GM21529 (cell line): ENCODE results near the gene DENND1C.

Experiments used
- ATAC-seq: cut with Tn5 transposase; IDR thresholded peaks from one replicate; pipeline ENCODE4 v1.9.1; 2021; ENCODE audit not compliant: unreplicated experiment

DENND1C gene

GRCh38 chr19:6479836-6480398, 1.7 kb downstream of the DENND1C start:
- no peak for ATAC-seq

- ATAC-seq: no peak
Observed at GRCh38 chr19:6478815-6479214, 2.8 kb downstream of the DENND1C start.

GRCh38 chr19:6476896-6477431, 4.6 kb downstream of the DENND1C start:
- no peak for ATAC-seq

GRCh38 chr19:6476155-6476895, 5.3 kb downstream of the DENND1C start:
- ATAC-seq: no peak

GRCh38 chr19:6475321-6476108, 6.1 kb downstream of the DENND1C start:
- no peak for ATAC-seq

GRCh38 chr19:6473647-6474046, 7.9 kb downstream of the DENND1C start:
- no peak for ATAC-seq

GRCh38 chr19:6472713-6473112, 8.9 kb downstream of the DENND1C start:
- no peak for ATAC-seq

GRCh38 chr19:6471076-6471475, 10.5 kb downstream of the DENND1C start:
- ATAC-seq: no peak

GRCh38 chr19:6470173-6470572, 11.4 kb downstream of the DENND1C start:
- no peak for ATAC-seq

- no peak for ATAC-seq
Observed at GRCh38 chr19:6467384-6467783, 14.2 kb downstream of the DENND1C start.

- no peak for ATAC-seq
Observed at GRCh38 chr19:6466526-6467248, 14.9 kb downstream of the DENND1C start.

- ATAC-seq: no peak
Observed at GRCh38 chr19:6465663-6466062, 15.9 kb downstream of the DENND1C start.

GRCh38 chr19:6465006-6465405, 16.6 kb downstream of the DENND1C start:
- ATAC-seq: no peak

GRCh38 chr19:6464070-6464873, 17.3 kb downstream of the DENND1C start, which contains the start of gene CRB3:
TSS of gene CRB3 (plus strand) at chr19:6464271. CDS start at chr19:6464702, 431 bp downstream.
- ATAC-seq: no peak

- ATAC-seq: peak; percentile 62
Observed at GRCh38 chr19:6460099-6460884, 21.3 kb downstream of the DENND1C start.

GRCh38 chr19:6459262-6460098, 22.1 kb downstream of the DENND1C start, which contains the start of gene SLC25A23:
TSS of gene SLC25A23 (minus strand) at chr19:6459792. CDS start at chr19:6459628, 164 bp downstream.
- peak; percentile 31 for ATAC-seq

- ATAC-seq: no peak
Observed at GRCh38 chr19:6458695-6459261, 22.8 kb downstream of the DENND1C start.
